Panc1 (cell line): ENCODE measurements around the gene CCN6. TPM values are rescaled to one million over a fixed set of nuclear protein-coding genes. Genes with fewer than 3 reads are reported as not detected.
"Not testable (repeated sequence)": the region's sequence is repeated elsewhere in the genome, so short reads cannot be mapped to it uniquely, and the experiment has no call there.

Experiments used
- ATAC-seq: fragments of 200-7000 bp; cut with Tn5 transposase; 2 replicates; pipeline ENCODE4 v1.9.1; 2020; ENCODE audit warnings: mild to moderate bottlenecking, moderate library complexity
- BruUV-seq: library from RNA; stranded (reverse); fragments of 400-500 nt; replicated peaks from 2 replicates; lab custom pipeline; 2021; lab: Mats Ljungman, UMichigan
- CTCF ChIA-PET: fragments of 300-600 bp; sonication (Branson Sonifier 250); formaldehyde crosslinking; loops from one replicate; lab custom pipeline; 2022; ENCODE audit warnings: antibody characterized with exemption; lab: Charles Lee
- POLR2A ChIA-PET: fragments of 300-600 bp; sonication (Branson Sonifier 250); formaldehyde crosslinking; loops from one replicate; lab custom pipeline; 2022; ENCODE audit warnings: antibody characterized with exemption; lab: Charles Lee
- DNase-seq: peaks from one replicate; pipeline ENCODE4 v3.0.0-alpha.2; 2010; ENCODE audit warnings: low read depth, low spot score
- H3K27ac ChIP-seq: 2 replicates; pipeline ENCODE4 v1.5.1; 2011; ENCODE audit warnings: mild to moderate bottlenecking, low read length, inconsistent platforms
- H3K27me3 ChIP-seq: fragments of 200-500 bp; sonication (Bioruptor generic); 2 replicates; pipeline ENCODE4 v1.6.0; 2014; ENCODE audit warnings: low read length, inconsistent platforms; ENCODE audit not compliant: control insufficient read depth, insufficient read depth
- H3K36me3 ChIP-seq: fragments of 200-500 bp; sonication (Bioruptor generic); 2 replicates; pipeline ENCODE4 v1.5.1; 2014; ENCODE audit warnings: inconsistent platforms, mild to moderate bottlenecking, low read length, moderate library complexity; ENCODE audit not compliant: control insufficient read depth, insufficient read depth
- H3K4me1 ChIP-seq: 2 replicates; pipeline ENCODE4 v1.5.1; 2011; ENCODE audit warnings: inconsistent platforms, mild to moderate bottlenecking, low read length, moderate library complexity; ENCODE audit not compliant: control insufficient read depth, insufficient read depth
- H3K4me3 ChIP-seq, 2 experiments: 2 replicates each; pipeline ENCODE4 v1.5.1; 2011 to 2012; ENCODE audit warnings: low read depth in 2 of 2, low read length in 2 of 2, mild to moderate bottlenecking in 2 of 2, inconsistent platforms in 1 of 2, moderate library complexity in 1 of 2
- H3K9me3 ChIP-seq: fragments of 200-500 bp; sonication (Bioruptor generic); 2 replicates; pipeline ENCODE4 v1.5.1; 2014; ENCODE audit warnings: low read depth, mild to moderate bottlenecking, inconsistent platforms, low read length, moderate library complexity; ENCODE audit not compliant: control insufficient read depth, insufficient read depth
- CTCF ChIP-seq: fragments of 450-650 bp; IDR thresholded peaks from 2 replicates; pipeline ENCODE4 v1.5.1; 2017; ENCODE audit warnings: mild to moderate bottlenecking
- POLR2AphosphoS5 ChIP-seq: IDR thresholded peaks from 2 replicates; pipeline ENCODE4 v1.6.1; 2012; ENCODE audit warnings: mild to moderate bottlenecking, low read depth, low read length, moderate library complexity
- REST ChIP-seq, 2 experiments: IDR thresholded peaks; 2 replicates each; pipeline ENCODE4 v1.6.1; 2011 to 2012; ENCODE audit warnings: low read depth in 2 of 2, control low read depth in 1 of 2, low read length in 1 of 2, mild to moderate bottlenecking in 1 of 2, moderate library complexity in 1 of 2; ENCODE audit not compliant: insufficient read depth in 1 of 2
- SIN3A ChIP-seq: IDR thresholded peaks from 2 replicates; pipeline ENCODE4 v1.6.1; 2012; ENCODE audit warnings: low read depth, mild to moderate bottlenecking, low read length, moderate library complexity, borderline replicate concordance; ENCODE audit not compliant: insufficient read depth
- TCF7L2 ChIP-seq: IDR thresholded peaks from 2 replicates; pipeline ENCODE4 v1.6.1; 2011; ENCODE audit warnings: mild to moderate bottlenecking, low read depth, low read length, inconsistent platforms
- in situ Hi-C: cut with HindIII; loops from 2 replicates; pipeline ENCODE4 v1.10.0; 2016; ENCODE audit warnings: low sequenced_read_pairs, low pct_unique_long_range_greater_than_20kb
- intact Hi-C: fragments of 100-400 bp; cut with micrococcal nuclease; formaldehyde crosslinking; loops from one replicate; pipeline ENCODE4 v1.10.0; 2022; ENCODE audit not compliant: unreplicated experiment
- total RNA-seq: library from RNA; stranded (reverse); gene quantifications from one replicate; pipeline ENCODE4 v1.2.1, GENCODE V29; 2021; ENCODE audit not compliant: unreplicated experiment

CCN6 gene
- total RNA-seq, 1 experiment from 2014 or later = 3.0 TPM

- no TSS peak for BruUV-seq
- Histone ChIP-seq H3K9me3 (no peaks in the 10 kb centered on the region), H3K27ac (no peak overlapping the region), H3K27me3 (peaks cover 3% of the 10 kb centered on the region; the same call in 1 of the 2 replicates), H3K4me1 (no peaks in the 10 kb centered on the region), H3K36me3 (no peaks in the 10 kb centered on the region), H3K4me3 (no peak overlapping the region)
- no peak for DNase-seq
- ATAC-seq = no peak
- TF ChIP-seq POLR2AphosphoS5 (no peak), TCF7L2 (no peak), CTCF (no peak), SIN3A (no peak), REST (IDR thresholded peaks at IDR 0.05; ENCODE audit: insufficient read depth in 1 of 2, low read depth in 2 of 2, low read length in 1 of 2) (no peak)
- CTCF ChIA-PET = interaction anchor here (0.5 kb wide), 1 partner anchor 176 kb away, joined by 4 read pairs; no protein-coding TSS in a partner anchor
- in situ Hi-C loops (no loop called here), intact Hi-C loops (no loop called here)
- POLR2A ChIA-PET = no interaction called here
Observed at GRCh38 chr6:112096901-112097300, 43.0 kb downstream of the CCN6 start.

GRCh38 chr6:112100561-112100960 is 46.7 kb downstream of the CCN6 start:
- no peaks in the 10 kb centered on the region for H3K36me3 ChIP-seq
- TF ChIP-seq REST (IDR thresholded peaks at IDR 0.05; ENCODE audit: insufficient read depth in 1 of 2, low read depth in 2 of 2, low read length in 1 of 2) (no peak), POLR2AphosphoS5 (no peak), SIN3A (no peak)
- DNase-seq = no peak
- POLR2A ChIA-PET = no interaction called here
- no peak overlapping the region for H3K4me3 ChIP-seq
- H3K9me3 ChIP-seq = no peaks in the 10 kb centered on the region
- BruUV-seq = no TSS peak
- H3K4me1 ChIP-seq = no peaks in the 10 kb centered on the region
- H3K27ac ChIP-seq = no peak overlapping the region
- CTCF ChIA-PET = no interaction called here
- H3K27me3 ChIP-seq = no peaks in the 10 kb centered on the region
- intact Hi-C loops = loop anchor here (10.0 kb wide), 1 partner anchor 274 kb away; no protein-coding TSS in a partner anchor
- no peak for ATAC-seq
- in situ Hi-C loops = no loop called here

GRCh38 chr6:112106026-112106425 is 52.1 kb downstream of the CCN6 start:
- H3K27me3 ChIP-seq, H3K4me3 ChIP-seq, POLR2A ChIA-PET, H3K4me1 ChIP-seq, DNase-seq, in situ Hi-C loops, H3K36me3 ChIP-seq, BruUV-seq, ATAC-seq, H3K27ac ChIP-seq, CTCF ChIA-PET, H3K9me3 ChIP-seq: not testable (repeated sequence)
- intact Hi-C loops = loop anchor here (10.0 kb wide), 1 partner anchor 269 kb away; no protein-coding TSS in a partner anchor
